ENCODE data around the gene PANK1. TPM values are rescaled to one million over a fixed set of nuclear protein-coding genes. Genes with fewer than 3 reads are reported as not detected.
A peak's percentile ranks its signal among the peaks of the same experiment; 100 is the strongest.

Gene PANK1
- total RNA-seq, 1 experiment from 2014 or later: 33.2 TPM

DNA sequence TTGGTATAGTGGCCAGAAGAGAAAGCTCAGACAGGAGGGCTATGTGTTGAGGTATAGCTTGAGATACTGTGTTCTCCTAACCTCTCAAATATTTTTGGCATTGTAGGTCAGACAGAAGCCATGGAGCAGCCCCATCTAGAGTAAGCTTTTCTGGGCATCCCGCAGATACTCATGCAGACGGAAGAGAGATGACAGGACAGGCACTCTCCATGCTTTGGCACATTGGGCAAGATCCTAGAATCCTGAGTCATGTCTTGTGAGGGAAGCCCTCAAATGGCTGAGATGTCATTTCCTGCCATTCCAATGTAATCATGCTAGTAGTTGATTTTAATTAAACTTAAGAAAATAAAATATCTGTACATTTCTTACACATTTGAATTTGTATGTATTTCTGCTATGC is 39.6 kb upstream of the PANK1 start:
- WGBS (ENCODE audit: extremely low coverage, insufficient read length, low lambda C conversion rate): no CpG with 5 or more reads among the region's 2 CpGs
- no peaks in the 10 kb centered on the region for H3K79me2 ChIP-seq (ENCODE audit: insufficient read depth, low read length)
- Mint-ChIP-seq H3K27me3 (ENCODE audit: low read depth) (no peaks in the 10 kb centered on the region), H3K4me3 (no peak overlapping the region), H3K9me3 (no peaks in the 10 kb centered on the region; a peak in 1 of 5 replicates), H3K4me1 (peaks cover 0 to 3% of the 10 kb centered on the region in 2 experiments; a peak in 2 of 4 replicates), H3K36me3 (ENCODE audit: insufficient read depth in 1 of 3, low read depth in 3 of 3) (no peaks in the 10 kb centered on the region), H3K27ac (0 out of 7 replicates have a peak overlapping the region, but pooled peaks of 1 of the 3 experiments have one; percentile 59)
- H3K27ac ChIP-seq (ENCODE audit: insufficient read length, low read depth, low read length): no peak overlapping the region
- no peaks in the 10 kb centered on the region for H3K23me2 ChIP-seq (ENCODE audit: insufficient read length, low read depth, low read length, poor library complexity, severe bottlenecking)
- H3K4me1 ChIP-seq (ENCODE audit: insufficient read depth, low read length): no peaks in the 10 kb centered on the region
- H4K20me1 ChIP-seq (ENCODE audit: control insufficient read depth, insufficient read depth, insufficient read length): no peaks in the 10 kb centered on the region
- no peak overlapping the region for H3K56ac ChIP-seq (ENCODE audit: insufficient read length, low read depth, low read length)
- H2BK15ac ChIP-seq (ENCODE audit: low read depth, low read length): no peak overlapping the region
- TF ChIP-seq, protein P1, sequence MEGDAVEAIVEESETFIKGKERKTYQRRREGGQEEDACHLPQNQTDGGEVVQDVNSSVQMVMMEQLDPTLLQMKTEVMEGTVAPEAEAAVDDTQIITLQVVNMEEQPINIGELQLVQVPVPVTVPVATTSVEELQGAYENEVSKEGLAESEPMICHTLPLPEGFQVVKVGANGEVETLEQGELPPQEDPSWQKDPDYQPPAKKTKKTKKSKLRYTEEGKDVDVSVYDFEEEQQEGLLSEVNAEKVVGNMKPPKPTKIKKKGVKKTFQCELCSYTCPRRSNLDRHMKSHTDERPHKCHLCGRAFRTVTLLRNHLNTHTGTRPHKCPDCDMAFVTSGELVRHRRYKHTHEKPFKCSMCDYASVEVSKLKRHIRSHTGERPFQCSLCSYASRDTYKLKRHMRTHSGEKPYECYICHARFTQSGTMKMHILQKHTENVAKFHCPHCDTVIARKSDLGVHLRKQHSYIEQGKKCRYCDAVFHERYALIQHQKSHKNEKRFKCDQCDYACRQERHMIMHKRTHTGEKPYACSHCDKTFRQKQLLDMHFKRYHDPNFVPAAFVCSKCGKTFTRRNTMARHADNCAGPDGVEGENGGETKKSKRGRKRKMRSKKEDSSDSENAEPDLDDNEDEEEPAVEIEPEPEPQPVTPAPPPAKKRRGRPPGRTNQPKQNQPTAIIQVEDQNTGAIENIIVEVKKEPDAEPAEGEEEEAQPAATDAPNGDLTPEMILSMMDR (conservative IDR thresholded peaks at IDR 0.05): no peak
- no peaks in the 10 kb centered on the region for H3K9me3 ChIP-seq (ENCODE audit: control insufficient read depth, low read depth, low read length)
- no peak overlapping the region for H3K4ac ChIP-seq (ENCODE audit: low read depth, low read length)
- H4K8ac ChIP-seq (replicated peaks; ENCODE audit: insufficient read length, low read depth, low read length): no peak overlapping the region
- H2AFZ ChIP-seq (ENCODE audit: low read length): no peak overlapping the region
- no peak overlapping the region for H2BK12ac ChIP-seq (ENCODE audit: insufficient read length, low read depth, low read length)
- no peak overlapping the region for H4K91ac ChIP-seq (ENCODE audit: insufficient read length, low read depth, low read length)
- H2AK5ac ChIP-seq (ENCODE audit: insufficient read length, low read length): no peak overlapping the region
- no peak overlapping the region for H2BK20ac ChIP-seq (ENCODE audit: low read depth, low read length, poor library complexity, severe bottlenecking)
- no peaks in the 10 kb centered on the region for H3K27me3 ChIP-seq (ENCODE audit: insufficient read depth, low read length)
- H3K9ac ChIP-seq (ENCODE audit: extremely low read depth, insufficient read length, low read length): no peak overlapping the region
- H3K18ac ChIP-seq (ENCODE audit: insufficient read length, low read depth, low read length): no peak overlapping the region
- H3K79me1 ChIP-seq (ENCODE audit: insufficient read depth, low read depth, low read length, poor library complexity, severe bottlenecking): no peaks in the 10 kb centered on the region
- no peak overlapping the region for H3K14ac ChIP-seq (ENCODE audit: insufficient read depth, low read length)
- no peak overlapping the region for H3T11ph ChIP-seq (ENCODE audit: low read length)
- no peak overlapping the region for H2BK120ac ChIP-seq (ENCODE audit: low read depth, low read length, poor library complexity, severe bottlenecking)
- H4K5ac ChIP-seq (ENCODE audit: insufficient read length, low read depth, low read length): no peak overlapping the region
- DNase-seq: no peak
- H3K23ac ChIP-seq (ENCODE audit: insufficient read length, low read depth, low read length): no peak overlapping the region
- H2BK5ac ChIP-seq (ENCODE audit: insufficient read length, low read length): no peak overlapping the region
- H3K4me2 ChIP-seq (ENCODE audit: insufficient read depth, insufficient read length, low read length): no peak overlapping the region

Measured in H9 (cell line).